HEK293 (cell line): ENCODE results near the gene KIF13A.

ENCODE experiments used
- CTCF ChIA-PET: fragments of 350-600 bp; formaldehyde crosslinking; extraction: SDS; loops from one replicate; lab custom pipeline; 2021; ENCODE audit warnings: antibody characterized with exemption; lab: Yijun Ruan, JAX
- POLR2A ChIA-PET: fragments of 300-600 bp; formaldehyde crosslinking; extraction: SDS; loops from one replicate; lab custom pipeline; 2020; ENCODE audit warnings: antibody characterized with exemption, inconsistent platforms; lab: Yijun Ruan, JAX
- H3K27ac ChIP-seq: fragments of 200-500 bp; sonication (Bioruptor generic); 2 replicates; pipeline ENCODE4 v1.5.1; 2014; ENCODE audit warnings: low read depth, low read length, control low read depth, inconsistent platforms; ENCODE audit errors: extremely low read depth
- H3K36me3 ChIP-seq, 2 experiments: fragments of 200-500 bp in 1 of 2; sonication (Bioruptor generic) in 1 of 2; 1 replicate in 1 of 2; 2 replicates in 1 of 2; pipeline ENCODE4 v1.5.1; 2014 to 2017; ENCODE audit warnings: inconsistent platforms in 2 of 2, low read length in 2 of 2; ENCODE audit not compliant: control insufficient read depth in 2 of 2, insufficient read depth in 1 of 2
- H3K4me1 ChIP-seq: fragments of 200-500 bp; sonication (Bioruptor generic); 2 replicates; pipeline ENCODE4 v1.5.1; 2014; ENCODE audit warnings: mild to moderate bottlenecking, low read length, inconsistent platforms; ENCODE audit not compliant: control insufficient read depth, insufficient read depth
- H3K4me3 ChIP-seq: 2 replicates; pipeline ENCODE4 v1.5.1; 2011; ENCODE audit warnings: low read depth, mild to moderate bottlenecking, control low read depth, low read length, moderate library complexity
- H3K9me3 ChIP-seq: fragments of 200-500 bp; sonication (Bioruptor generic); 2 replicates; pipeline ENCODE4 v1.5.1; 2014; ENCODE audit warnings: low read depth, low read length, inconsistent platforms; ENCODE audit not compliant: control insufficient read depth, insufficient read depth
- BCL11B ChIP-seq: fragments of 450-650 bp; formaldehyde crosslinking; IDR thresholded peaks from 2 replicates; pipeline ENCODE4 v1.5.1; 2016; ENCODE audit warnings: low read depth, missing biosample characterization, missing genetic modification characterization
- KLF16 ChIP-seq: fragments of 450-650 bp; formaldehyde crosslinking; IDR thresholded peaks from 2 replicates; pipeline ENCODE4 v1.5.1; 2017; ENCODE audit warnings: missing biosample characterization, missing genetic modification characterization
- MYNN ChIP-seq: fragments of 450-650 bp; formaldehyde crosslinking; IDR thresholded peaks from 2 replicates; pipeline ENCODE4 v1.5.1; 2016; ENCODE audit warnings: missing biosample characterization, missing genetic modification characterization, borderline replicate concordance
- OVOL3 ChIP-seq: fragments of 450-650 bp; formaldehyde crosslinking; IDR thresholded peaks from 2 replicates; pipeline ENCODE4 v1.5.1; 2016; ENCODE audit warnings: missing biosample characterization, missing genetic modification characterization
- SCRT1 ChIP-seq: fragments of 450-650 bp; formaldehyde crosslinking; IDR thresholded peaks from 2 replicates; pipeline ENCODE4 v1.5.1; 2016; ENCODE audit warnings: missing biosample characterization, missing genetic modification characterization, borderline replicate concordance
- ZNF112 ChIP-seq: fragments of 450-650 bp; formaldehyde crosslinking; IDR thresholded peaks from 2 replicates; pipeline ENCODE4 v1.5.0; 2017; ENCODE audit warnings: missing biosample characterization, missing genetic modification characterization
- ZNF138 ChIP-seq: fragments of 450-650 bp; formaldehyde crosslinking; IDR thresholded peaks from 2 replicates; pipeline ENCODE4 v1.5.1; 2016; ENCODE audit warnings: missing biosample characterization, missing genetic modification characterization, borderline replicate concordance
- ZNF184 ChIP-seq: fragments of 450-650 bp; IDR thresholded peaks from 2 replicates; pipeline ENCODE4 v1.5.1; 2018; ENCODE audit warnings: missing biosample characterization, mild to moderate bottlenecking, missing genetic modification characterization
- ZNF621 ChIP-seq: fragments of 450-650 bp; formaldehyde crosslinking; IDR thresholded peaks from 2 replicates; pipeline ENCODE4 v1.5.1; 2017; ENCODE audit warnings: missing biosample characterization, missing genetic modification characterization
- TF ChIP-seq, protein P1 (sequence below): fragments of 450-650 bp; formaldehyde crosslinking; IDR thresholded peaks from 2 replicates; pipeline ENCODE4 v1.5.1; 2017; ENCODE audit warnings: missing biosample characterization, missing genetic modification characterization
- TF ChIP-seq, protein P2 (sequence below): fragments of 450-650 bp; formaldehyde crosslinking; IDR thresholded peaks from 2 replicates; pipeline ENCODE4 v1.5.1; 2016; ENCODE audit warnings: missing biosample characterization, missing genetic modification characterization
- TF ChIP-seq, protein P3 (sequence below): fragments of 450-650 bp; formaldehyde crosslinking; IDR thresholded peaks from 2 replicates; pipeline ENCODE4 v1.5.1; 2017; ENCODE audit warnings: missing biosample characterization, missing genetic modification characterization
- TF ChIP-seq, protein P4 (sequence below): fragments of 450-650 bp; formaldehyde crosslinking; IDR thresholded peaks from 2 replicates; pipeline ENCODE4 v1.5.1; 2016; ENCODE audit warnings: missing biosample characterization, missing genetic modification characterization

Gene KIF13A

DNA sequence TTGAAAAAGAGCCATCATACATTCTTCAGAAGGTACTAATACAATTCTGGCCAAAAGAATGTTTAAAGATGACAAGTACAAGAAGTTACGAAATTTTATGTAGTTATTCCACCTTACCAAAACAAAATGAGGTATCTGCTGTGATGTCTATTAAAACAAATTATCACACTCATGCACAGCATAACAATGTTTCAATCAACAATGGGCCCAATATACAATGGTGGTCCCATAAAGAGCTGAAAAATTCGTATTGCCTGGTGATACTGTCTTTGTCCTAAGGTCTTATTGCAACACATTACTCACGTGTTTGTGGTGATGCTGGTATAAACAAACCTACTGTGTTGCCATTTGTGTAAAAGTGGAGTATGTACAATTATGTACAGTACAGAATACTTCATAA lies 277.1 kb downstream of the KIF13A start:
- Histone ChIP-seq H3K4me3 (no peak overlapping the region), H3K9me3 (no peaks in the 10 kb centered on the region), H3K4me1 (no peaks in the 10 kb centered on the region; the same call in 1 of the 2 replicates), H3K27ac (no peak overlapping the region), H3K36me3 (no peaks in the 10 kb centered on the region)
- ChIA-PET CTCF (interaction anchor here (0.7 to 1.0 kb wide), 2 partner anchors 60 to 1336 kb away, joined by 3 to 4 read pairs; no protein-coding TSS in a partner anchor), POLR2A (interaction anchor here (0.8 kb wide), 1 partner anchor 110 kb away, joined by 3 read pairs; the partner anchor contains the start of gene FAM8A1)
- TF ChIP-seq, protein P1, sequence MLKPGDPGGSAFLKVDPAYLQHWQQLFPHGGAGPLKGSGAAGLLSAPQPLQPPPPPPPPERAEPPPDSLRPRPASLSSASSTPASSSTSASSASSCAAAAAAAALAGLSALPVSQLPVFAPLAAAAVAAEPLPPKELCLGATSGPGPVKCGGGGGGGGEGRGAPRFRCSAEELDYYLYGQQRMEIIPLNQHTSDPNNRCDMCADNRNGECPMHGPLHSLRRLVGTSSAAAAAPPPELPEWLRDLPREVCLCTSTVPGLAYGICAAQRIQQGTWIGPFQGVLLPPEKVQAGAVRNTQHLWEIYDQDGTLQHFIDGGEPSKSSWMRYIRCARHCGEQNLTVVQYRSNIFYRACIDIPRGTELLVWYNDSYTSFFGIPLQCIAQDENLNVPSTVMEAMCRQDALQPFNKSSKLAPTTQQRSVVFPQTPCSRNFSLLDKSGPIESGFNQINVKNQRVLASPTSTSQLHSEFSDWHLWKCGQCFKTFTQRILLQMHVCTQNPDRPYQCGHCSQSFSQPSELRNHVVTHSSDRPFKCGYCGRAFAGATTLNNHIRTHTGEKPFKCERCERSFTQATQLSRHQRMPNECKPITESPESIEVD (tag by site-specific recombination), result no peak
- TF ChIP-seq BCL11B (no peak), ZNF184 (no peak), OVOL3 (no peak), ZNF138 (tag by site-specific recombination) (no peak), SCRT1 (no peak), MYNN (no peak)
- TF ChIP-seq, protein P2, sequence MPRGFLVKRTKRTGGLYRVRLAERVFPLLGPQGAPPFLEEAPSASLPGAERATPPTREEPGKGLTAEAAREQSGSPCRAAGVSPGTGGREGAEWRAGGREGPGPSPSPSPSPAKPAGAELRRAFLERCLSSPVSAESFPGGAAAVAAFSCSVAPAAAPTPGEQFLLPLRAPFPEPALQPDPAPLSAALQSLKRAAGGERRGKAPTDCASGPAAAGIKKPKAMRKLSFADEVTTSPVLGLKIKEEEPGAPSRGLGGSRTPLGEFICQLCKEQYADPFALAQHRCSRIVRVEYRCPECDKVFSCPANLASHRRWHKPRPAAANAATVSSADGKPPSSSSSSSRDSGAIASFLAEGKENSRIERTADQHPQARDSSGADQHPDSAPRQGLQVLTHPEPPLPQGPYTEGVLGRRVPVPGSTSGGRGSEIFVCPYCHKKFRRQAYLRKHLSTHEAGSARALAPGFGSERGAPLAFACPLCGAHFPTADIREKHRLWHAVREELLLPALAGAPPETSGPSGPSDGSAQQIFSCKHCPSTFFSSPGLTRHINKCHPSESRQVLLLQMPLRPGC, result no peak
- TF ChIP-seq, protein P3, sequence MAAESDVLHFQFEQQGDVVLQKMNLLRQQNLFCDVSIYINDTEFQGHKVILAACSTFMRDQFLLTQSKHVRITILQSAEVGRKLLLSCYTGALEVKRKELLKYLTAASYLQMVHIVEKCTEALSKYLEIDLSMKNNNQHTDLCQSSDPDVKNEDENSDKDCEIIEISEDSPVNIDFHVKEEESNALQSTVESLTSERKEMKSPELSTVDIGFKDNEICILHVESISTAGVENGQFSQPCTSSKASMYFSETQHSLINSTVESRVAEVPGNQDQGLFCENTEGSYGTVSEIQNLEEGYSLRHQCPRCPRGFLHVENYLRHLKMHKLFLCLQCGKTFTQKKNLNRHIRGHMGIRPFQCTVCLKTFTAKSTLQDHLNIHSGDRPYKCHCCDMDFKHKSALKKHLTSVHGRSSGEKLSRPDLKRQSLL (tag by site-specific recombination), result no peak
- TF ChIP-seq, all 188 proteins: peak for 0

DNA sequence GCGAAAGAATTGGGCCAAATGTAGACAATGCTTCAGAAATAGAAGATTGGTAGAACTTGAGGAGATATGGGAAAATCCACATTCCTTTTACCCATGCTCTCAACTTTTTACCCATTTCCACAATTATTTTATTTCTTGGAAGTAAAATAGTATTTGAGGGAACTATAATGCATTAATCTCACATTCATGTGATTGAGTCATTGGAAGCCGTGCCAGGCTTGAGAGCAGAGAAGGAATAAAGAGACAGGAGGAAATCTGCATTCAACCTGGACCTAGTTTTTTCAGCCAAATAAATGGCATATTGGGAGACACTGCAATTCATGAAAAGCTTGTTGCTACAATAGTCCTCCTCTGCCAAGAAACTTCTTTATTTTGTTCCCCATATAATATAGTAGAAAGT lies 278.0 kb downstream of the KIF13A start:
- ChIA-PET POLR2A (no interaction called here), CTCF (interaction anchor here (0.6 kb wide), 1 partner anchor 85 kb away, joined by 3 read pairs; no protein-coding TSS in a partner anchor)
- H3K36me3 ChIP-seq, result no peaks in the 10 kb centered on the region
- no peaks in the 10 kb centered on the region; the same call in 1 of the 2 replicates for H3K4me1 ChIP-seq
- TF ChIP-seq ZNF621 (tag by site-specific recombination) (no peak), BCL11B (no peak), ZNF112 (tag by site-specific recombination) (no peak), KLF16 (tag by site-specific recombination) (no peak)
- TF ChIP-seq, protein P2, result no peak
- TF ChIP-seq, protein P4, sequence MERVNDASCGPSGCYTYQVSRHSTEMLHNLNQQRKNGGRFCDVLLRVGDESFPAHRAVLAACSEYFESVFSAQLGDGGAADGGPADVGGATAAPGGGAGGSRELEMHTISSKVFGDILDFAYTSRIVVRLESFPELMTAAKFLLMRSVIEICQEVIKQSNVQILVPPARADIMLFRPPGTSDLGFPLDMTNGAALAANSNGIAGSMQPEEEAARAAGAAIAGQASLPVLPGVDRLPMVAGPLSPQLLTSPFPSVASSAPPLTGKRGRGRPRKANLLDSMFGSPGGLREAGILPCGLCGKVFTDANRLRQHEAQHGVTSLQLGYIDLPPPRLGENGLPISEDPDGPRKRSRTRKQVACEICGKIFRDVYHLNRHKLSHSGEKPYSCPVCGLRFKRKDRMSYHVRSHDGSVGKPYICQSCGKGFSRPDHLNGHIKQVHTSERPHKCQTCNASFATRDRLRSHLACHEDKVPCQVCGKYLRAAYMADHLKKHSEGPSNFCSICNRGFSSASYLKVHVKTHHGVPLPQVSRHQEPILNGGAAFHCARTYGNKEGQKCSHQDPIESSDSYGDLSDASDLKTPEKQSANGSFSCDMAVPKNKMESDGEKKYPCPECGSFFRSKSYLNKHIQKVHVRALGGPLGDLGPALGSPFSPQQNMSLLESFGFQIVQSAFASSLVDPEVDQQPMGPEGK, result no peak
- H3K4me3 ChIP-seq, result no peak overlapping the region
- H3K9me3 ChIP-seq, result no peaks in the 10 kb centered on the region
- no peak overlapping the region for H3K27ac ChIP-seq
